GM12874 (cell line): Measurements from ENCODE around the gene EFEMP1.

ENCODE experiments used
- CTCF ChIP-seq: IDR thresholded peaks from 2 replicates; pipeline ENCODE4 v1.5.1; 2011; ENCODE audit warnings: low read depth, mild to moderate bottlenecking, control low read depth, low read length, moderate library complexity; ENCODE audit not compliant: insufficient read depth

EFEMP1 gene

GRCh38 chr2:55949211-55949610, 25.6 kb upstream of the EFEMP1 start:
- TF ChIP-seq CTCF = no peak

- no peak for TF ChIP-seq CTCF
These were observed 24.8 kb upstream of the EFEMP1 start for GRCh38 chr2:55948176-55948923.

- no peak for TF ChIP-seq CTCF
These were observed 24.2 kb upstream of the EFEMP1 start for GRCh38 chr2:55947752-55948151.

GRCh38 chr2:55946793-55947192, 23.2 kb upstream of the EFEMP1 start:
- TF ChIP-seq CTCF = no peak

GRCh38 chr2:55943466-55943865, 19.9 kb upstream of the EFEMP1 start:
- TF ChIP-seq CTCF = no peak

GRCh38 chr2:55936351-55936750, 12.8 kb upstream of the EFEMP1 start:
- TF ChIP-seq CTCF = no peak

- no peak for TF ChIP-seq CTCF
These were observed 10.8 kb upstream of the EFEMP1 start for GRCh38 chr2:55934337-55934736.

GRCh38 chr2:55932843-55933242, 9.3 kb upstream of the EFEMP1 start:
- TF ChIP-seq CTCF = no peak
